Breast epithelium (tissue), 3 donors: Measurements from ENCODE around the gene TEKTIP1.

Source experiments
- CTCF ChIP-seq, 3 donors: fragments of 450-650 bp; IDR thresholded peaks; one replicate each; pipeline ENCODE4 v1.5.1; 2016 to 2017; ENCODE audit warnings: antibody characterized with exemption in 3 of 3, mild to moderate bottlenecking in 3 of 3, moderate library complexity in 3 of 3
- POLR2A ChIP-seq: fragments of 450-650 bp; IDR thresholded peaks from one replicate; pipeline ENCODE4 v1.6.1; 2016; ENCODE audit warnings: antibody characterized with exemption, mild to moderate bottlenecking, moderate library complexity

GRCh38 chr19:3538258-3538929 lies 580 bp upstream of the TEKTIP1 start:
- TF ChIP-seq CTCF (IDR thresholded peaks at IDR 0.05): no peak
- TF ChIP-seq POLR2A: no peak
